Measurements from ENCODE around the gene SEZ6L2. TPM values are rescaled to one million over a fixed set of nuclear protein-coding genes. Genes with fewer than 3 reads are reported as not detected.
A peak's percentile ranks its signal among the peaks of the same experiment; 100 is the strongest.
"Not testable (repeated sequence)": the region's sequence is repeated elsewhere in the genome, so short reads cannot be mapped to it uniquely, and the experiment has no call there.

SEZ6L2 gene
- total RNA-seq, 3 donors from 2014 or later = 0.18 to 0.33 TPM; not detected in 1

GRCh38 chr16:29842732-29843346, 56.5 kb downstream of the SEZ6L2 start:
- Mint-ChIP-seq H3K27me3 (ENCODE audit: low read depth) (no peaks in the 10 kb centered on the region), H3K36me3 (ENCODE audit: insufficient read depth) (peaks cover 27% of the 10 kb centered on the region), H3K4me3 (no peak overlapping the region), H3K4me1 (ENCODE audit: low read depth) (peaks cover 3% of the 10 kb centered on the region), H3K9me3 (no peaks in the 10 kb centered on the region)
- no peak for ATAC-seq
- DNase-seq = no peak

GRCh38 chr16:29841631-29842030, 57.7 kb downstream of the SEZ6L2 start:
- H3K4me1 Mint-ChIP-seq (ENCODE audit: low read depth) = no peaks in the 10 kb centered on the region
- DNase-seq = no peak
- no peaks in the 10 kb centered on the region for H3K27me3 Mint-ChIP-seq (ENCODE audit: low read depth)
- no peak overlapping the region for H3K4me3 Mint-ChIP-seq
- H3K9me3 Mint-ChIP-seq = no peaks in the 10 kb centered on the region
- peaks cover 29% of the 10 kb centered on the region for H3K36me3 Mint-ChIP-seq (ENCODE audit: insufficient read depth)
- no peak for ATAC-seq

GRCh38 chr16:29840240-29840639, 59.1 kb downstream of the SEZ6L2 start:
- Mint-ChIP-seq H3K9me3 (no peaks in the 10 kb centered on the region), H3K36me3 (ENCODE audit: insufficient read depth) (peaks cover 28% of the 10 kb centered on the region)

GRCh38 chr16:29839822-29840221, 59.5 kb downstream of the SEZ6L2 start:
- Mint-ChIP-seq H3K4me1 (ENCODE audit: low read depth) (no peaks in the 10 kb centered on the region), H3K36me3 (ENCODE audit: insufficient read depth) (peaks cover 26% of the 10 kb centered on the region), H3K9me3 (no peaks in the 10 kb centered on the region), H3K27me3 (ENCODE audit: low read depth) (no peaks in the 10 kb centered on the region), H3K4me3 (no peak overlapping the region)
- DNase-seq (no peak), ATAC-seq (no peak)

More at GRCh38 chr16:29840240-29840639, 59.1 kb downstream of the SEZ6L2 start:
- H3K27me3 Mint-ChIP-seq (ENCODE audit: low read depth) = no peaks in the 10 kb centered on the region
- DNase-seq (no peak), ATAC-seq (no peak)
- H3K4me1 Mint-ChIP-seq (ENCODE audit: low read depth) = no peaks in the 10 kb centered on the region
- H3K4me3 Mint-ChIP-seq = no peak overlapping the region

- no peak overlapping the region for H3K4me3 Mint-ChIP-seq
- DNase-seq = no peak
- H3K36me3 Mint-ChIP-seq (ENCODE audit: insufficient read depth) = peaks cover 29% of the 10 kb centered on the region
- no peak for ATAC-seq
- H3K4me1 Mint-ChIP-seq (ENCODE audit: low read depth) = peaks cover 1% of the 10 kb centered on the region
- no peaks in the 10 kb centered on the region for H3K27me3 Mint-ChIP-seq (ENCODE audit: low read depth)
- no peaks in the 10 kb centered on the region for H3K9me3 Mint-ChIP-seq
Observed at GRCh38 chr16:29837841-29838240, 61.5 kb downstream of the SEZ6L2 start.

GRCh38 chr16:29836623-29837022, 62.7 kb downstream of the SEZ6L2 start:
- Mint-ChIP-seq H3K4me1 (ENCODE audit: low read depth) (peaks cover 4% of the 10 kb centered on the region), H3K4me3 (no peak overlapping the region), H3K36me3 (ENCODE audit: insufficient read depth) (peaks cover 27% of the 10 kb centered on the region), H3K27me3 (ENCODE audit: low read depth) (no peaks in the 10 kb centered on the region), H3K9me3 (no peaks in the 10 kb centered on the region)
- DNase-seq = no peak
- ATAC-seq = no peak

- peaks cover 25% of the 10 kb centered on the region for H3K36me3 Mint-ChIP-seq (ENCODE audit: insufficient read depth)
- ATAC-seq (no peak), DNase-seq (no peak)
- H3K9me3 Mint-ChIP-seq = no peaks in the 10 kb centered on the region
- H3K4me3 Mint-ChIP-seq = no peak overlapping the region
- no peaks in the 10 kb centered on the region for H3K27me3 Mint-ChIP-seq (ENCODE audit: low read depth)
- H3K4me1 Mint-ChIP-seq (ENCODE audit: low read depth) = peaks cover 6% of the 10 kb centered on the region
Observed at GRCh38 chr16:29835926-29836325, 63.4 kb downstream of the SEZ6L2 start.

GRCh38 chr16:29834079-29834478, 65.3 kb downstream of the SEZ6L2 start:
- Mint-ChIP-seq H3K27me3 (ENCODE audit: low read depth) (no peaks in the 10 kb centered on the region), H3K36me3 (ENCODE audit: insufficient read depth) (peaks cover 22% of the 10 kb centered on the region), H3K9me3 (no peaks in the 10 kb centered on the region), H3K4me3 (no peak overlapping the region), H3K4me1 (ENCODE audit: low read depth) (peaks cover 17% of the 10 kb centered on the region)
- no peak for DNase-seq
- ATAC-seq = no peak

GRCh38 chr16:29833219-29833618, 66.1 kb downstream of the SEZ6L2 start:
- not testable (repeated sequence) for H3K27me3 Mint-ChIP-seq (ENCODE audit: low read depth); H3K4me3 Mint-ChIP-seq; ATAC-seq; DNase-seq; H3K9me3 Mint-ChIP-seq
- peaks cover 22% of the 10 kb centered on the region for H3K4me1 Mint-ChIP-seq (ENCODE audit: low read depth)
- peaks cover 22% of the 10 kb centered on the region for H3K36me3 Mint-ChIP-seq (ENCODE audit: insufficient read depth)

GRCh38 chr16:29831490-29831889, 67.9 kb downstream of the SEZ6L2 start:
- H3K36me3 Mint-ChIP-seq (ENCODE audit: insufficient read depth) = peaks cover 16% of the 10 kb centered on the region
- no peaks in the 10 kb centered on the region for H3K27me3 Mint-ChIP-seq (ENCODE audit: low read depth)
- DNase-seq (no peak), ATAC-seq (no peak)
- no peaks in the 10 kb centered on the region for H3K9me3 Mint-ChIP-seq
- H3K4me3 Mint-ChIP-seq = no peak overlapping the region
- peaks cover 37% of the 10 kb centered on the region for H3K4me1 Mint-ChIP-seq (ENCODE audit: low read depth)

GRCh38 chr16:29830774-29831173, 68.6 kb downstream of the SEZ6L2 start:
- H3K4me3 Mint-ChIP-seq = no peak overlapping the region
- peaks cover 42% of the 10 kb centered on the region for H3K4me1 Mint-ChIP-seq (ENCODE audit: low read depth)
- no peaks in the 10 kb centered on the region for H3K27me3 Mint-ChIP-seq (ENCODE audit: low read depth)
- H3K9me3 Mint-ChIP-seq = no peaks in the 10 kb centered on the region
- H3K36me3 Mint-ChIP-seq (ENCODE audit: insufficient read depth) = peaks cover 15% of the 10 kb centered on the region
- no peak for ATAC-seq
- no peak for DNase-seq

GRCh38 chr16:29826342-29826695, 73.0 kb downstream of the SEZ6L2 start:
- H3K4me3 Mint-ChIP-seq = peak overlapping the region; percentile 73
- DNase-seq (no peak), ATAC-seq (no peak)
- H3K4me1 Mint-ChIP-seq (ENCODE audit: low read depth) = peaks cover 73% of the 10 kb centered on the region
- no peaks in the 10 kb centered on the region for H3K9me3 Mint-ChIP-seq
- peaks cover 6% of the 10 kb centered on the region for H3K36me3 Mint-ChIP-seq (ENCODE audit: insufficient read depth)
- no peaks in the 10 kb centered on the region for H3K27me3 Mint-ChIP-seq (ENCODE audit: low read depth)

GRCh38 chr16:29825145-29826044, 74.0 kb downstream of the SEZ6L2 start:
- DNase-seq = no peak
- Mint-ChIP-seq H3K4me3 (peak overlapping the region; percentile 56), H3K9me3 (no peaks in the 10 kb centered on the region), H3K4me1 (ENCODE audit: low read depth) (peaks cover 78% of the 10 kb centered on the region), H3K27me3 (ENCODE audit: low read depth) (no peaks in the 10 kb centered on the region), H3K36me3 (ENCODE audit: insufficient read depth) (peaks cover 2% of the 10 kb centered on the region)
- ATAC-seq = peak; percentile 57 to 59

GRCh38 chr16:29824589-29825144, 74.7 kb downstream of the SEZ6L2 start:
- no peaks in the 10 kb centered on the region for H3K27me3 Mint-ChIP-seq (ENCODE audit: low read depth)
- H3K9me3 Mint-ChIP-seq = no peaks in the 10 kb centered on the region
- H3K4me3 Mint-ChIP-seq = peak overlapping the region; percentile 56
- peaks cover 78% of the 10 kb centered on the region for H3K4me1 Mint-ChIP-seq (ENCODE audit: low read depth)
- no peak for ATAC-seq
- no peak for DNase-seq
- H3K36me3 Mint-ChIP-seq (ENCODE audit: insufficient read depth) = peaks cover 5% of the 10 kb centered on the region
